H1 (cell line): Measurements from ENCODE around the gene PXK. TPM values are rescaled to one million over a fixed set of nuclear protein-coding genes. Genes with fewer than 3 reads are reported as not detected.

Source experiments
- CEBPB ChIP-seq: IDR thresholded peaks from 2 replicates; pipeline ENCODE4 v1.6.1; 2012; ENCODE audit warnings: low read depth, low read length
- GABPA ChIP-seq: IDR thresholded peaks from 2 replicates; pipeline ENCODE4 v1.6.1; 2011; ENCODE audit warnings: mild to moderate bottlenecking, low read length, moderate library complexity, borderline replicate concordance; ENCODE audit not compliant: insufficient read depth
- GTF2F1 ChIP-seq: IDR thresholded peaks from 2 replicates; pipeline ENCODE4 v1.6.1; 2012; ENCODE audit warnings: low read depth, low read length, improper control_type of control experiment, borderline replicate concordance
- POLR2A ChIP-seq, 2 experiments: IDR thresholded peaks; 1 replicate in 1 of 2; 2 replicates in 1 of 2; pipeline ENCODE4 v1.6.1; 2011; ENCODE audit warnings: low read depth in 2 of 2, low read length in 2 of 2, mild to moderate bottlenecking in 2 of 2; ENCODE audit errors: control extremely low read depth in 1 of 2
- SUZ12 ChIP-seq: fragments of 200-600 bp; sonication (generic); IDR thresholded peaks from 2 replicates; pipeline ENCODE4 v1.6.1; 2012; ENCODE audit warnings: mild to moderate bottlenecking, inconsistent platforms, low read length, moderate library complexity, mixed read lengths
- polyA plus RNA-seq, 7 experiments: library from polyadenylated mRNA; depleted of rRNA in 3 of 7; stranded (reverse) in 5 of 7; unstranded in 2 of 7; fragments of >200 nt in 5 of 7; fragments of 200-250 nt in 2 of 7; gene quantifications; 1 replicate in 5 of 7; 2 replicates in 1 of 7; 4 replicates in 1 of 7; pipeline versions ENCODE4 v1.2.1 to v1.2.3, GENCODE V29; 2011 to 2013; ENCODE audit warnings: missing spikeins in 2 of 7, mixed read lengths in 2 of 7
- total RNA-seq: library from RNA; stranded (reverse); fragmentation: NEBNext Ultra II Directional; extraction: Animal tissue kit (Norgen Biotek cat#: 25700); gene quantifications from 2 replicates; pipeline ENCODE4 v1.2.1, GENCODE V29; 2021

The PXK gene
- total and polyA plus RNA-seq, 2 of the 8 experiments (the other 6 are each of a cell fraction or from before 2014, with no cell fraction given) = 3.5 to 7.1 TPM

DNA sequence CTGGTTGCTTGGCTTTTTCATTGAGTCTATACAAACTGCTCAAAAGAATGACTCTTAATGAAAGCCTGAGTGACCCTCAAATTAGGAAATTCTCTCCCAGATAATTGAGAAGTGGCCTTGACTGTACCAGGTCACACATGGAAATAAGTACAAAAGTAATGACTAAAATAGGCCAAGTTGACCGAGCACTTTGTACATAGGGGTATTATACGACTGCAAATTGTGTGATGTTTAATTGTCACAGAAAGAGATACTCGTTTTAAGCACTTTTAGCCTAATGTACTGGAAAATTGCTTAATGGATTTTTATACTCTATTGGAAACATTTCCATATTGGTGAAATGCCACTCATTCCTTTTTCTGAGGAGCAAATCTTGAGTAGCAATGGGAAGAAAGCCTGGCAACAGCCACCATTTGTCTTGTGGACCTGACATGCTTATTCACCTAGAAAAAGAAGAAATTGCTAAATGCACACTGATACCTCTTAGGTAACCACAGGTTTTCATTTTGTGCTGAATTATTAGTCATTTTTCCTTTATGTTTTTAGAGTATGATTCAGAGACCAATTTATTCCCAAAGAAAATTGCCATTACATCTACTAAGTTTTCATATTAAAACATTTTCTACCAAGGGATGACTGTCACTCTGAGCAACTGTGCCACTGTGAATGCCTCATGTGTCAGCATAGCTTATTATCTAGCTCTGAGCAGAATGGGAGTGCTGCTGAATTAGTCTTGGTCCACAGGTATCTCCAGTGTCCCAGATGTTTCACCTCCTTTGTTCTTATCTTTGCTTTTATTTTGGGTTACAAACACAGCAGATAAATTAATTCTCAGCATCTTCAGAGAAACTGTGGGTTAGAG is 8.9 kb upstream of the PXK start (continued):
- no peak for TF ChIP-seq SUZ12
- TF ChIP-seq POLR2A (IDR thresholded peaks at IDR 0.05; ENCODE audit: control extremely low read depth in 1 of 2, low read depth in 2 of 2, low read length in 2 of 2) = no peak
- TF ChIP-seq GTF2F1 = no peak
- TF ChIP-seq GABPA = no peak
- TF ChIP-seq CEBPB = no peak
